HG03460 (cell line): ENCODE results near the gene RNASE1.
"Not testable (repeated sequence)": the region's sequence is repeated elsewhere in the genome, so short reads cannot be mapped to it uniquely, and the experiment has no call there.

Experiments
- ATAC-seq: cut with Tn5 transposase; IDR thresholded peaks from one replicate; pipeline ENCODE4 v1.9.1; 2021; ENCODE audit not compliant: unreplicated experiment

Gene RNASE1

GRCh38 chr14:20802341-20803084 lies at the start of gene RNASE1:
RNASE1 (minus strand) TSS chr14:20802844; CDS start chr14:20802068, 776 bp downstream.
- ATAC-seq: no peak

GRCh38 chr14:20848955-20849570 lies 46.4 kb upstream of the RNASE1 start:
- no peak for ATAC-seq

GRCh38 chr14:20848316-20848954 lies 45.8 kb upstream of the RNASE1 start:
- ATAC-seq: no peak

- no peak for ATAC-seq
These were observed 43.9 kb upstream of the RNASE1 start for GRCh38 chr14:20846560-20846959.

- ATAC-seq: no peak
These were observed 38.5 kb upstream of the RNASE1 start for GRCh38 chr14:20841096-20841495.

GRCh38 chr14:20837831-20838230 lies 35.2 kb upstream of the RNASE1 start:
- no peak for ATAC-seq

- no peak for ATAC-seq
These were observed 34.2 kb upstream of the RNASE1 start for GRCh38 chr14:20836668-20837338.

GRCh38 chr14:20834899-20835298 lies 32.3 kb upstream of the RNASE1 start:
- ATAC-seq: no peak

- ATAC-seq: no peak
These were observed 28.2 kb upstream of the RNASE1 start for GRCh38 chr14:20830831-20831230.

GRCh38 chr14:20828024-20828694 lies 25.5 kb upstream of the RNASE1 start:
- not testable (repeated sequence) for ATAC-seq

- ATAC-seq: no peak
These were observed 24.7 kb upstream of the RNASE1 start for GRCh38 chr14:20827326-20827725.

GRCh38 chr14:20826666-20827065 lies 24.0 kb upstream of the RNASE1 start:
- ATAC-seq: not testable (repeated sequence)

- ATAC-seq: no peak
These were observed 21.2 kb upstream of the RNASE1 start for GRCh38 chr14:20823859-20824258.

GRCh38 chr14:20821521-20822108 lies 19.0 kb upstream of the RNASE1 start:
- not testable (repeated sequence) for ATAC-seq

GRCh38 chr14:20820063-20820904 lies 17.6 kb upstream of the RNASE1 start:
- no peak for ATAC-seq

GRCh38 chr14:20818861-20819260 lies 16.2 kb upstream of the RNASE1 start:
- ATAC-seq: no peak

GRCh38 chr14:20815946-20816345 lies 13.3 kb upstream of the RNASE1 start:
- not testable (repeated sequence) for ATAC-seq

GRCh38 chr14:20811986-20812975 lies 9.6 kb upstream of the RNASE1 start:
- no peak for ATAC-seq
